IMR-90 (cell line): ENCODE results near the gene TRMT1. TPM values are rescaled to one million over a fixed set of nuclear protein-coding genes. Genes with fewer than 3 reads are reported as not detected.

Source experiments
- ATAC-seq: fragments of 200-7000 bp; cut with Tn5 transposase; 2 replicates; pipeline ENCODE4 v1.9.1; 2020; ENCODE audit warnings: low read depth, mild to moderate bottlenecking, moderate library complexity
- BruUV-seq: library from RNA; stranded (reverse); fragments of 400-500 nt; replicated peaks from 2 replicates; lab custom pipeline; 2021; lab: Mats Ljungman, UMichigan
- CTCF ChIA-PET: fragments of 300-600 bp; formaldehyde crosslinking; extraction: SDS; loops from one replicate; lab custom pipeline; 2021; ENCODE audit warnings: antibody characterized with exemption; lab: Yijun Ruan, JAX
- POLR2A ChIA-PET: fragments of 300-600 bp; sonication (Branson Sonifier 250); formaldehyde crosslinking; loops from one replicate; lab custom pipeline; 2022; ENCODE audit warnings: antibody characterized with exemption; ENCODE audit not compliant: unreplicated experiment; lab: Charles Lee
- DNase-seq: peaks from one replicate; pipeline ENCODE4 v3.0.0; 2013
- H2AFZ ChIP-seq: replicated peaks from 2 replicates; pipeline ENCODE3; 2013; ENCODE audit warnings: low read length, mild to moderate bottlenecking; ENCODE audit not compliant: poor library complexity
- H2AK5ac ChIP-seq: 2 replicates; pipeline ENCODE4 v1.6.1; 2013; ENCODE audit warnings: low read depth, low read length, inconsistent platforms
- H2AK9ac ChIP-seq: replicated peaks from 2 replicates; pipeline ENCODE3; 2013; ENCODE audit warnings: mild to moderate bottlenecking, low read depth, low read length, moderate library complexity; ENCODE audit not compliant: poor library complexity
- H2BK120ac ChIP-seq: 2 replicates; pipeline ENCODE4 v1.6.1; 2013; ENCODE audit warnings: low read depth, low read length, inconsistent platforms
- H2BK15ac ChIP-seq: 3 replicates; pipeline ENCODE4 v1.6.1; 2013; ENCODE audit warnings: low read depth, low read length, inconsistent platforms
- H2BK20ac ChIP-seq: 2 replicates; pipeline ENCODE4 v1.6.1; 2013; ENCODE audit warnings: low read depth, mild to moderate bottlenecking, inconsistent platforms, low read length, moderate library complexity
- H2BK5ac ChIP-seq: 2 replicates; pipeline ENCODE4 v1.6.1; 2013; ENCODE audit warnings: mild to moderate bottlenecking, low read depth, low read length, inconsistent platforms; ENCODE audit not compliant: poor library complexity, severe bottlenecking
- H3K14ac ChIP-seq: replicated peaks from 2 replicates; pipeline ENCODE4 v1.6.1; 2013; ENCODE audit warnings: low read depth, low read length, inconsistent platforms
- H3K18ac ChIP-seq: 2 replicates; pipeline ENCODE4 v1.6.1; 2013; ENCODE audit warnings: low read depth, low read length, control low read depth
- H3K23ac ChIP-seq: 2 replicates; pipeline ENCODE4 v1.6.1; 2013; ENCODE audit warnings: low read depth, low read length, inconsistent platforms
- H3K27ac ChIP-seq: 2 replicates; pipeline ENCODE4 v1.5.1; 2013; ENCODE audit warnings: mild to moderate bottlenecking, control low read depth, low read length; ENCODE audit not compliant: insufficient read depth
- H3K27me3 ChIP-seq: 2 replicates; pipeline ENCODE4 v1.6.1; 2013; ENCODE audit warnings: low read length; ENCODE audit not compliant: control insufficient read depth, insufficient read depth
- H3K36me3 ChIP-seq: 2 replicates; pipeline ENCODE4 v1.6.1; 2013; ENCODE audit warnings: low read length, mixed read lengths; ENCODE audit not compliant: control insufficient read depth, insufficient read depth
- H3K4ac ChIP-seq: 2 replicates; pipeline ENCODE4 v1.6.1; 2013; ENCODE audit warnings: low read depth, low read length, inconsistent platforms
- H3K4me1 ChIP-seq: 2 replicates; pipeline ENCODE4 v1.6.1; 2013; ENCODE audit warnings: low read length, mixed read lengths; ENCODE audit not compliant: control insufficient read depth, insufficient read depth
- H3K4me2 ChIP-seq: 2 replicates; pipeline ENCODE4 v1.6.1; 2013; ENCODE audit warnings: low read depth, mild to moderate bottlenecking, control low read depth, low read length, moderate library complexity
- H3K4me3 ChIP-seq: 2 replicates; pipeline ENCODE4 v1.5.1; 2013; ENCODE audit warnings: low read depth, mild to moderate bottlenecking, control low read depth, low read length, moderate library complexity; ENCODE audit not compliant: insufficient read depth
- H3K56ac ChIP-seq: 2 replicates; pipeline ENCODE4 v1.6.1; 2013; ENCODE audit warnings: low read length, inconsistent platforms; ENCODE audit not compliant: insufficient read depth; ENCODE audit errors: extremely low read depth
- H3K79me1 ChIP-seq, 2 experiments: 2 replicates each; pipeline ENCODE4 v1.6.1; 2013; ENCODE audit warnings: low read length in 2 of 2, inconsistent platforms in 1 of 2, low read depth in 1 of 2
- H3K9ac ChIP-seq: 2 replicates; pipeline ENCODE4 v1.6.1; 2013; ENCODE audit warnings: low read depth, low read length, control low read depth
- H3K9me1 ChIP-seq: 2 replicates; pipeline ENCODE4 v1.6.1; 2013; ENCODE audit warnings: low read length, inconsistent platforms; ENCODE audit not compliant: insufficient read depth
- H3K9me3 ChIP-seq: 2 replicates; pipeline ENCODE4 v1.6.1; 2013; ENCODE audit warnings: low read length; ENCODE audit not compliant: control insufficient read depth, insufficient read depth
- H4K20me1 ChIP-seq: 2 replicates; pipeline ENCODE4 v1.6.1; 2013; ENCODE audit warnings: low read length, inconsistent platforms; ENCODE audit not compliant: insufficient read depth
- H4K5ac ChIP-seq: 2 replicates; pipeline ENCODE4 v1.6.1; 2013; ENCODE audit warnings: mild to moderate bottlenecking, low read depth, low read length, control low read depth
- H4K8ac ChIP-seq, 2 experiments: 2 replicates each; pipeline ENCODE4 v1.6.1; 2013; ENCODE audit warnings: low read depth in 2 of 2, low read length in 2 of 2, control low read depth in 1 of 2, inconsistent platforms in 1 of 2
- H4K91ac ChIP-seq: 2 replicates; pipeline ENCODE4 v1.6.1; 2013; ENCODE audit warnings: low read depth, low read length, inconsistent platforms; ENCODE audit not compliant: insufficient read depth
- BHLHE40 ChIP-seq: fragments of 150-350 bp; IDR thresholded peaks from 2 replicates; pipeline ENCODE4 v1.6.1; 2016; ENCODE audit warnings: mild to moderate bottlenecking, low read depth, low read length
- CHD1 ChIP-seq: IDR thresholded peaks from 2 replicates; pipeline ENCODE4 v1.6.1; 2012; ENCODE audit warnings: low read depth, low read length, improper control_type of control experiment
- FOS ChIP-seq: fragments of 150-350 bp; IDR thresholded peaks from 2 replicates; pipeline ENCODE4 v1.6.1; 2016; ENCODE audit warnings: low read depth, low read length
- MAFK ChIP-seq: IDR thresholded peaks from 2 replicates; pipeline ENCODE4 v1.6.1; 2012; ENCODE audit warnings: low read depth, low read length, improper control_type of control experiment
- MXI1 ChIP-seq: IDR thresholded peaks from 2 replicates; pipeline ENCODE4 v1.6.1; 2012; ENCODE audit warnings: low read depth, mild to moderate bottlenecking, low read length, moderate library complexity, borderline replicate concordance
- POLR2A ChIP-seq: IDR thresholded peaks from 2 replicates; pipeline ENCODE4 v1.6.1; 2012; ENCODE audit warnings: mild to moderate bottlenecking, low read depth, low read length
- RAD21 ChIP-seq: IDR thresholded peaks from 2 replicates; pipeline ENCODE4 v1.6.1; 2012; ENCODE audit warnings: low read length, improper control_type of control experiment
- RCOR1 ChIP-seq: IDR thresholded peaks from 2 replicates; pipeline ENCODE4 v1.6.1; 2012; ENCODE audit warnings: mild to moderate bottlenecking, low read length, improper control_type of control experiment; ENCODE audit not compliant: insufficient replicate concordance
- SMC3 ChIP-seq: fragments of 150-350 bp; IDR thresholded peaks from 2 replicates; pipeline ENCODE4 v1.6.1; 2016; ENCODE audit warnings: low read depth, mild to moderate bottlenecking, antibody characterized with exemption, low read length, moderate library complexity
- WGBS, 2 experiments: methylation state at CpG; one replicate each; pipeline versions ENCODE4 v1.1.5 to v1.1.7; 2013; ENCODE audit warnings: missing lambda C conversion rate in 2 of 2; ENCODE audit not compliant: insufficient read length in 1 of 2; ENCODE audit errors: extremely low coverage in 2 of 2; 5-methylcytosine and 5-hydroxymethylcytosine counted together
- dilution Hi-C: fragments of 300-500 bp; cut with HindIII; formaldehyde crosslinking; loops from one replicate; pipeline ENCODE4 v1.14.3; 2018; ENCODE audit warnings: low sequenced_read_pairs; ENCODE audit not compliant: unreplicated experiment
- in situ Hi-C: fragments of 300-500 bp; cut with MboI; formaldehyde crosslinking; loops from 3 replicates; pipeline ENCODE4 v1.14.3; 2019; ENCODE audit warnings: low sequenced_read_pairs, inconsistent platforms, mixed read lengths
- intact Hi-C: fragments of 100-400 bp; cut with micrococcal nuclease; formaldehyde crosslinking; loops from 2 replicates; pipeline ENCODE4 v1.10.0; 2022
- polyA plus RNA-seq, 3 experiments: library from polyadenylated mRNA; depleted of rRNA; stranded (reverse); fragments of >200 nt; gene quantifications; 2 replicates each; pipeline ENCODE4 v1.2.3, GENCODE V29; 2012; ENCODE audit warnings: low replicate concordance in 1 of 3
- total RNA-seq: library from RNA; depleted of rRNA; stranded (reverse); fragments of >200 nt; gene quantifications from 2 replicates; pipeline ENCODE4 v1.2.3, GENCODE V29; 2012
- TF ChIP-seq, protein P1 (sequence below): fragments of 150-350 bp; IDR thresholded peaks from 2 replicates; pipeline ENCODE4 v1.6.1; 2016; ENCODE audit warnings: low read depth, mild to moderate bottlenecking, low read length, moderate library complexity, borderline replicate concordance

The TRMT1 gene
- total and polyA plus RNA-seq, 2 of the 4 experiments (the other 2 are of a cell fraction): 28.3 to 56.0 TPM

DNA sequence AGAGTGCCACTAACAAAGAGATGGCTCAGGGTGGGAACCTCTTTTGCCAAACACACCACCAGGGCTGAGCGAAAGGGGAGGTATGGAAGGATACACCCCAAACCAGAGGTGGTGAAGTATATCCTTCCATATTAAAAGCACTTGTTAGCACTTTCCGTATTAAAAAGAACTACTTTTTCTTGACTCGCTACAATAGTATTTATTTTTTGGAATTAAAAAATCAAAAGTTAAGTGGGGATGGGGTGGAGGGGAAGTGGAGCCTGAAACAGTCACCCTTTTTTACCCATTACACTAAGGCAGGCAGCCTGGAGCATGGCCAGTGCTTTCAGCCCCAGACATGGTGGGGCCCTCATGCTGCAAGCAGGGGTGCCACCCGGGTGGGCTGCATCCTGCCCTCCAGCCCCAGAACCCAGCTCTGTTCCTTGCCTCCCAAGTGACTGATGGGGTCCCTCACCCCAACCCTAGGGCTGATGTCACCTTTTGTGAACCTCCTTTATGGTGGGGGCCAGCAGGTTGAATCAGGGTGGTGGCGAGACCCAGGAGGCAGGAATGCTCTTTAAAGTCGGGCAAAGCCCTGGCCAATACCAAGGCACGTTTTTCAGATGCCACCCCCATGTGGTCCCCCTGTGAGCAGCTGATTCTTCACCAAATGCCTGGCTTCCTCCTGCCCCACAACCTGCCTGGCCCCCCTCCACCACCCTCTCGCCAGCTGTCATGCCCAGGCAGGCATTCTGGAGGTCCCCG lies 44.9 kb downstream of the TRMT1 start:
- no peak overlapping the region for H4K5ac ChIP-seq
- H3K4me3 ChIP-seq: no peak overlapping the region
- ChIA-PET POLR2A (no interaction called here), CTCF (interaction anchor here (1.7 kb wide), 1 partner anchor 10 kb away, joined by 6 read pairs; no protein-coding TSS in a partner anchor)
- no peak overlapping the region for H2BK5ac ChIP-seq
- TF ChIP-seq MAFK: no peak
- no peak for TF ChIP-seq POLR2A
- TF ChIP-seq SMC3: no peak
- TF ChIP-seq CHD1: no peak
- TF ChIP-seq RAD21: no peak
- TF ChIP-seq, protein P1, sequence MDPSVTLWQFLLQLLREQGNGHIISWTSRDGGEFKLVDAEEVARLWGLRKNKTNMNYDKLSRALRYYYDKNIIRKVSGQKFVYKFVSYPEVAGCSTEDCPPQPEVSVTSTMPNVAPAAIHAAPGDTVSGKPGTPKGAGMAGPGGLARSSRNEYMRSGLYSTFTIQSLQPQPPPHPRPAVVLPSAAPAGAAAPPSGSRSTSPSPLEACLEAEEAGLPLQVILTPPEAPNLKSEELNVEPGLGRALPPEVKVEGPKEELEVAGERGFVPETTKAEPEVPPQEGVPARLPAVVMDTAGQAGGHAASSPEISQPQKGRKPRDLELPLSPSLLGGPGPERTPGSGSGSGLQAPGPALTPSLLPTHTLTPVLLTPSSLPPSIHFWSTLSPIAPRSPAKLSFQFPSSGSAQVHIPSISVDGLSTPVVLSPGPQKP: no peak
- no peak for TF ChIP-seq RCOR1
- no peak for TF ChIP-seq MXI1
- TF ChIP-seq FOS: no peak
- no peak for TF ChIP-seq BHLHE40
- H3K4me2 ChIP-seq: no peak overlapping the region
- no peak overlapping the region for H3K23ac ChIP-seq
- WGBS, 2 experiments: 100% methylated on average over 1 of the region's 9 CpGs; no CpG with 5 or more reads in 1 of the 2 experiments
- H3K27ac ChIP-seq: no peak overlapping the region
- H3K9me1 ChIP-seq: no peaks in the 10 kb centered on the region
- no peaks in the 10 kb centered on the region for H3K9me3 ChIP-seq
- H2AK9ac ChIP-seq: no peak overlapping the region
- no peak overlapping the region for H2BK120ac ChIP-seq
- dilution Hi-C loops: no loop called here
- H3K4me1 ChIP-seq: peaks cover 7% of the 10 kb centered on the region; the same call in 1 of the 2 replicates
- no peak overlapping the region for H3K9ac ChIP-seq
- no peak for ATAC-seq
- peaks cover 14 to 42% of the 10 kb centered on the region in 2 experiments for H3K79me1 ChIP-seq
- H3K14ac ChIP-seq: no peak overlapping the region
- H3K4ac ChIP-seq: no peak overlapping the region
- H4K20me1 ChIP-seq: peaks cover 33% of the 10 kb centered on the region
- H2BK20ac ChIP-seq: no peak overlapping the region
- no peak overlapping the region for H3K56ac ChIP-seq
- DNase-seq: no peak
- no peak overlapping the region for H4K8ac ChIP-seq
- H3K18ac ChIP-seq: no peak overlapping the region
- peaks cover 33% of the 10 kb centered on the region for H3K36me3 ChIP-seq
- intact Hi-C loops: no loop called here
- H3K27me3 ChIP-seq: no peaks in the 10 kb centered on the region
- H2AFZ ChIP-seq: no peak overlapping the region
- in situ Hi-C loops: no loop called here
- H2BK15ac ChIP-seq: no peak overlapping the region
- no peak overlapping the region for H4K91ac ChIP-seq
- no TSS peak for BruUV-seq
- no peak overlapping the region for H2AK5ac ChIP-seq
